ENCODE measurements around the gene COPE. TPM values are rescaled to one million over a fixed set of nuclear protein-coding genes. Genes with fewer than 3 reads are reported as not detected.

Gene COPE
- total and polyA plus RNA-seq, 5 experiments from 2014 or later = 145 to 259 (median 224) TPM

GRCh38 chr19:18915639-18916038, 3.5 kb downstream of the COPE start:
- peaks cover 0 to 47% (median 3%) of the 10 kb centered on the region in 3 donors for H3K36me3 Mint-ChIP-seq

GRCh38 chr19:18913466-18913865, 5.7 kb downstream of the COPE start:
- ATAC-seq (no peak), DNase-seq (no peak)
- H3K4me1 Mint-ChIP-seq = peaks cover 19 to 48% (median 34%) of the 10 kb centered on the region in 4 donors
- no peaks in the 10 kb centered on the region for H3K9me3 Mint-ChIP-seq
- H3K36me3 Mint-ChIP-seq = peaks cover 0 to 55% (median 3%) of the 10 kb centered on the region in 3 donors
- POLR2A ChIA-PET = interaction anchor here (0.6 kb wide), 1 partner anchor 219 kb away, joined by 3 read pairs; no protein-coding TSS in a partner anchor
- no peak overlapping the region for H3K4me3 Mint-ChIP-seq
- H3K27me3 Mint-ChIP-seq = no peaks in the 10 kb centered on the region
- H3K27ac Mint-ChIP-seq = no peak overlapping the region

More at GRCh38 chr19:18915639-18916038, 3.5 kb downstream of the COPE start:
- H3K9me3 Mint-ChIP-seq = no peaks in the 10 kb centered on the region
- no peaks in the 10 kb centered on the region for H3K27me3 Mint-ChIP-seq
- DNase-seq (peak in 4 of 10 donors; percentile 18 to 28 (median 24)), ATAC-seq (no peak)
- H3K4me1 Mint-ChIP-seq = peaks cover 20 to 65% (median 47%) of the 10 kb centered on the region in 4 donors
- H3K27ac Mint-ChIP-seq = peak overlapping the region in 4 of 10 donors; percentile 25 to 67 (median 61)
- H3K4me3 Mint-ChIP-seq = peak overlapping the region in 5 of 10 donors; percentile 22 to 66 (median 39)
- POLR2A ChIA-PET = no interaction called here

- Mint-ChIP-seq H3K9me3 (no peaks in the 10 kb centered on the region), H3K27ac (peak overlapping the region in 2 of 10 donors; percentile 13 to 56), H3K36me3 (peaks cover 0 to 55% (median 3%) of the 10 kb centered on the region in 3 donors), H3K27me3 (no peaks in the 10 kb centered on the region), H3K4me1 (peaks cover 17 to 44% (median 31%) of the 10 kb centered on the region in 4 donors), H3K4me3 (no peak overlapping the region)
- no peak for ATAC-seq
- POLR2A ChIA-PET = interaction anchor here (0.6 kb wide), 1 partner anchor 219 kb away, joined by 3 read pairs; no protein-coding TSS in a partner anchor
- DNase-seq = no peak
Measured at GRCh38 chr19:18912933-18913332, 6.3 kb downstream of the COPE start.

GRCh38 chr19:18910801-18911436, 8.3 kb downstream of the COPE start:
- Mint-ChIP-seq H3K4me3 (no peak overlapping the region), H3K27ac (no peak overlapping the region), H3K27me3 (no peaks in the 10 kb centered on the region), H3K36me3 (peaks cover 0 to 52% (median 6%) of the 10 kb centered on the region in 3 donors), H3K4me1 (peaks cover 14 to 27% (median 17%) of the 10 kb centered on the region in 4 donors), H3K9me3 (no peaks in the 10 kb centered on the region)
- DNase-seq (no peak), ATAC-seq (no peak)
- POLR2A ChIA-PET = no interaction called here

GRCh38 chr19:18910010-18910409, 9.2 kb downstream of the COPE start:
- ATAC-seq (no peak), DNase-seq (no peak)
- POLR2A ChIA-PET = no interaction called here
- Mint-ChIP-seq H3K9me3 (no peaks in the 10 kb centered on the region), H3K27ac (no peak overlapping the region), H3K36me3 (peaks cover 0 to 50% (median 4%) of the 10 kb centered on the region in 3 donors), H3K4me3 (no peak overlapping the region), H3K4me1 (peaks cover 10 to 19% (median 13%) of the 10 kb centered on the region in 4 donors), H3K27me3 (no peaks in the 10 kb centered on the region)

- POLR2A ChIA-PET = no interaction called here
- DNase-seq = no peak
- ATAC-seq = no peak
- no peaks in the 10 kb centered on the region for H3K27me3 Mint-ChIP-seq
- H3K27ac Mint-ChIP-seq = peak overlapping the region in 1 of 10 donors; percentile 34
- no peaks in the 10 kb centered on the region for H3K9me3 Mint-ChIP-seq
- H3K4me3 Mint-ChIP-seq = no peak overlapping the region
- H3K4me1 Mint-ChIP-seq = peaks cover 9 to 14% (median 11%) of the 10 kb centered on the region in 4 donors
- peaks cover 0 to 46% (median 3%) of the 10 kb centered on the region in 3 donors for H3K36me3 Mint-ChIP-seq
Measured at GRCh38 chr19:18908917-18909619, 10.1 kb downstream of the COPE start.

GRCh38 chr19:18906605-18907519, 12.3 kb downstream of the COPE start:
- no peak for ATAC-seq
- Mint-ChIP-seq H3K4me1 (peaks cover 0 to 3% (median 0%) of the 10 kb centered on the region in 4 donors), H3K36me3 (peaks cover 0 to 39% (median 3%) of the 10 kb centered on the region in 3 donors), H3K27me3 (no peaks in the 10 kb centered on the region), H3K27ac (no peak overlapping the region), H3K9me3 (no peaks in the 10 kb centered on the region), H3K4me3 (no peak overlapping the region)
- DNase-seq = no peak
- POLR2A ChIA-PET = interaction anchor here (1.3 kb wide), 1 partner anchor 12 kb away, joined by 4 read pairs; the partner anchor contains the start of genes COPE and DDX49

GRCh38 chr19:18905513-18906236, 13.5 kb downstream of the COPE start:
- ATAC-seq (peak in 1 of 2 donors; percentile 15), DNase-seq (no peak)
- Mint-ChIP-seq H3K4me1 (peaks cover 0 to 3% (median 0%) of the 10 kb centered on the region in 4 donors), H3K36me3 (peaks cover 0 to 40% (median 11%) of the 10 kb centered on the region in 3 donors), H3K9me3 (no peaks in the 10 kb centered on the region), H3K27me3 (no peaks in the 10 kb centered on the region), H3K4me3 (no peak overlapping the region), H3K27ac (peak overlapping the region in 3 of 10 donors; percentile 58 to 89 (median 62))
- POLR2A ChIA-PET = interaction anchor here (0.6 kb wide), 1 partner anchor 393 kb away, joined by 3 read pairs; no protein-coding TSS in a partner anchor

- POLR2A ChIA-PET = no interaction called here
- Mint-ChIP-seq H3K4me3 (no peak overlapping the region), H3K36me3 (peaks cover 0 to 43% (median 12%) of the 10 kb centered on the region in 3 donors), H3K9me3 (no peaks in the 10 kb centered on the region), H3K27me3 (no peaks in the 10 kb centered on the region), H3K27ac (peak overlapping the region in 3 of 10 donors; percentile 58 to 89 (median 80)), H3K4me1 (peaks cover 0 to 3% (median 0%) of the 10 kb centered on the region in 4 donors)
- ATAC-seq (no peak), DNase-seq (no peak)
Measured at GRCh38 chr19:18905058-18905456, 14.1 kb downstream of the COPE start.

- POLR2A ChIA-PET = interaction anchor here (0.6 kb wide), 1 partner anchor 139 kb away, joined by 3 read pairs; no protein-coding TSS in a partner anchor
- Mint-ChIP-seq H3K4me3 (no peak overlapping the region), H3K4me1 (no peaks in the 10 kb centered on the region), H3K36me3 (peaks cover 0 to 43% (median 12%) of the 10 kb centered on the region in 3 donors), H3K27ac (peak overlapping the region in 2 of 10 donors; percentile 80 to 89), H3K9me3 (no peaks in the 10 kb centered on the region), H3K27me3 (no peaks in the 10 kb centered on the region)
- DNase-seq = no peak
- ATAC-seq = no peak
Measured at GRCh38 chr19:18904334-18905057, 14.7 kb downstream of the COPE start.
